ACC112 (cell line): ENCODE results near the gene MYO7B.

ENCODE experiments used
- H2AFZ ChIP-seq: fragments of 200-600 bp; sonication (generic); one replicate; pipeline ENCODE4 v1.6.0; 2017; ENCODE audit warnings: antibody characterized with exemption, low read length; ENCODE audit not compliant: unreplicated experiment
- H3K27ac ChIP-seq: fragments of 200-600 bp; sonication (generic); 2 replicates; pipeline ENCODE4 v1.5.1; 2014; ENCODE audit warnings: low read depth, mild to moderate bottlenecking, antibody characterized with exemption, low read length, moderate library complexity
- H3K27me3 ChIP-seq: fragments of 200-600 bp; sonication (generic); 2 replicates; pipeline ENCODE4 v1.6.1; 2014; ENCODE audit warnings: mild to moderate bottlenecking, antibody characterized with exemption, low read length, moderate library complexity, mixed read lengths; ENCODE audit not compliant: insufficient read depth
- H3K36me3 ChIP-seq: fragments of 200-600 bp; sonication (generic); 2 replicates; pipeline ENCODE4 v1.6.1; 2016; ENCODE audit warnings: mild to moderate bottlenecking, antibody characterized with exemption, low read length, moderate library complexity, mixed read lengths; ENCODE audit not compliant: insufficient read depth
- H3K4me1 ChIP-seq: fragments of 200-600 bp; sonication (generic); one replicate; pipeline ENCODE4 v1.6.1; 2016; ENCODE audit warnings: low read length, mixed read lengths; ENCODE audit not compliant: insufficient read depth, unreplicated experiment, control insufficient read depth
- H3K4me3 ChIP-seq: fragments of 200-600 bp; sonication (generic); 2 replicates; pipeline ENCODE4 v1.5.1; 2014; ENCODE audit warnings: mild to moderate bottlenecking, low read depth, low read length
- H3K79me2 ChIP-seq: fragments of 200-600 bp; sonication (generic); one replicate; pipeline ENCODE4 v1.6.0; 2016; ENCODE audit warnings: low read length; ENCODE audit not compliant: control insufficient read depth, unreplicated experiment, insufficient read depth

The MYO7B gene

DNA sequence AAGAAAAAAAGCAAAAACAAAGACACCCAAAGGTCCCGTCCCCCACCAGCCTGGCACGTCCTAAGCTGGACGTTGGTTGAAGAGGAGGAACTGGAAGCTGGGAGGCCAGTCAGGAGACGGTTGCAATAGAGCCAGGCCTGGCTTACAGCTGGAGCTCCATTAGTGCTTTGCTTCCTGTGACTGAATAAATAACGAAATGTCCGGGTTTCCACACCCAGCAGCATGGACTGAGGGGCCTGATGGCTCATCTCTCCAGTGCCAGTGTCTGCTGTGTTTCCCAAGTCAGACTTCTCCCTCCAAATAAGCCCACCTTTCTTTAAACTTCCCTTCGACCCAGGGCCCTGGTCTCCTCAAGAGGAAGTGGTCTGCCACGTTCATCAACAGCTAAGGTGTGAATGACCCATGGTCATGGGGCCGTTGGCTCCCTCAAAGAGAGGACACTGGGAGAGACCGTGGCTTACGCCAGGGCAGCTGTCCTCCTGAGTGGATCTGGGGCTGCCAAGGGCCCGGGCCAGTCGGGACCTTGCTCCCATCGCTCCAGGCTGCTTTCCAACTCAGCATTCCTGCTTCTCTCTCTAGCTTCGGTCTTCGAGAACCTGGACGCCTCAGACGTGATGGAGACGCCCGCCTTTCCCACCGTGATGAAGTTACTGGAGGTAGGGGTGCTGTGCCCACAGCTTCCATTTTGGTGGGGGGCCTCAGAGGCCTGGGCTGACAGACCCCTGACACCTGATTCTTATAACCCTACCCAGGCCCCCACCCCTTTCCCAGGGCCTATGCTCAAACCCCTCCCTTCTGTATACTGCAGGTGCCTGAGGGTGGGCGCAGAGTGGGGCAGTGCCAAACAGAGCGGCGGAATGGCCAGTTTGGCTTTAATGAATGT, 44.9 kb downstream of the MYO7B start:
- Histone ChIP-seq H3K27me3 (no peaks in the 10 kb centered on the region), H3K27ac (no peak overlapping the region), H3K4me1 (peaks cover 15% of the 10 kb centered on the region)

DNA sequence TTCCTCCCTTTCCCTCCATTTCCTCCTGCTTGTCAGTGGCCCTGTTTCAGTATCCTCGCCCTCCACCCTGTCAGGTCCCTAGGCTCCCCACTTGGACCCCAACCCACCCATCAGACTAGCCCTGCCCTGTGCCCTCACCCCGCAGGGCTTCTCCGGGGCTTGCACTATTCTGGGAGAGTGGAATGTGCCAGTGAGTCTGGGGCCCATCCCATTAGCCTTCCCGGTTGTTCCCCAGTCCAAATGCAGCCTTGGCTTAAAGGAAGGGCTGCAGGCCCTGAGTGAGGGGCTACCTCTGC, 45.5 kb downstream of the MYO7B start:
- H3K27me3 ChIP-seq = no peaks in the 10 kb centered on the region

More for the DNA sequence above, 44.9 kb downstream of the MYO7B start:
- Histone ChIP-seq H3K4me3 (no peak overlapping the region), H3K79me2 (no peaks in the 10 kb centered on the region), H3K36me3 (no peaks in the 10 kb centered on the region), H2AFZ (no peak overlapping the region)

DNA sequence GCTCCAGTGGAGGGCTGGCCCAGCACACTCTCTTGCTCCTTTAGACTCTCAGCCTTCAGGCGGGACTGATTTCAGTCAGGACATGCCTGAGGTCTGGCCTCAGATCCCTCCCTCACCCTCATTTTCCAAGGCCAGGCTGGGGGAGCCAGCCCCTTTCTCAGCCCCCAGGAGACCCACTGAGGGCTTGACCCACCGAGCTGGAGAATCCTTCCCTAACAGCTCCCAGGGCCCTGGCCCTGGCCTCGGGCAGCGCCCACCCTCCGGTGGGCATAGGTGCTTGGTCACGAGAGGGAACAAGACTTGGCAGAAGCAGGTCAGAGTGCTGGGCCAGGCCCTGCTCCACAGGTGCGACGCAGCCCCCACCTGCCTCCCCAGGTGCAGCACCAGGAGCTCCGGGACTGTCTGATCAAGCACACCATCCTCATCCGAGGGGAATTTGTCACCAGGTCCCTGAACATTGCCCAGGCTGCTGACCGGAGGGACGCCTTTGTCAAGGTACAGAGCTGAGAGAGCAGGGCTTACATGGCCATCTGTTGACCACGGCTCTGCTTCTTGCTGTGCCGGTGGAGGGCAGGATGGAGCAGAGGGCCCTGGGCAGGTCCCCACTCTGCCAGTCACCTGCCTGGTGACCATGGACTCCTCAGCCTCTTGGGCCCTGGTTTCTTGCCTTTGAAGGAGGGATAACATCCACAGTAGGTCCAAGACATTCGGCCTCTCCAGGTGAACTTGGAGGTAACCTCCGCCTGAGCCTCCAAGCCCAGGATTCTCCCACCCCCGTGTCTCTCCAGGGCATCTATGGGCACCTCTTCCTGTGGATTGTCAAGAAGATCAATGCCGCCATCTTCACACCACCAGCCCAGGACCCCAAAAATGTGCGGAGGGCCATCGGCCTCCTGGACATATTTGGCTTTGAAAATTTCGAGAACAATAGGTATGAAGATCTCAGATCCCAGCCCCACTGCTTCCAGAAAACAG, 46.3 kb downstream of the MYO7B start:
- no peaks in the 10 kb centered on the region for H3K79me2 ChIP-seq
- H3K36me3 ChIP-seq = no peaks in the 10 kb centered on the region
- peaks cover 4% of the 10 kb centered on the region for H3K4me1 ChIP-seq
- H3K27me3 ChIP-seq = no peaks in the 10 kb centered on the region
- no peak overlapping the region for H3K4me3 ChIP-seq
- no peak overlapping the region for H3K27ac ChIP-seq
- H2AFZ ChIP-seq = no peak overlapping the region

More for the DNA sequence above, 45.5 kb downstream of the MYO7B start:
- Histone ChIP-seq H3K79me2 (no peaks in the 10 kb centered on the region), H2AFZ (no peak overlapping the region), H3K4me1 (peaks cover 11% of the 10 kb centered on the region), H3K4me3 (no peak overlapping the region), H3K36me3 (no peaks in the 10 kb centered on the region), H3K27ac (no peak overlapping the region)

DNA sequence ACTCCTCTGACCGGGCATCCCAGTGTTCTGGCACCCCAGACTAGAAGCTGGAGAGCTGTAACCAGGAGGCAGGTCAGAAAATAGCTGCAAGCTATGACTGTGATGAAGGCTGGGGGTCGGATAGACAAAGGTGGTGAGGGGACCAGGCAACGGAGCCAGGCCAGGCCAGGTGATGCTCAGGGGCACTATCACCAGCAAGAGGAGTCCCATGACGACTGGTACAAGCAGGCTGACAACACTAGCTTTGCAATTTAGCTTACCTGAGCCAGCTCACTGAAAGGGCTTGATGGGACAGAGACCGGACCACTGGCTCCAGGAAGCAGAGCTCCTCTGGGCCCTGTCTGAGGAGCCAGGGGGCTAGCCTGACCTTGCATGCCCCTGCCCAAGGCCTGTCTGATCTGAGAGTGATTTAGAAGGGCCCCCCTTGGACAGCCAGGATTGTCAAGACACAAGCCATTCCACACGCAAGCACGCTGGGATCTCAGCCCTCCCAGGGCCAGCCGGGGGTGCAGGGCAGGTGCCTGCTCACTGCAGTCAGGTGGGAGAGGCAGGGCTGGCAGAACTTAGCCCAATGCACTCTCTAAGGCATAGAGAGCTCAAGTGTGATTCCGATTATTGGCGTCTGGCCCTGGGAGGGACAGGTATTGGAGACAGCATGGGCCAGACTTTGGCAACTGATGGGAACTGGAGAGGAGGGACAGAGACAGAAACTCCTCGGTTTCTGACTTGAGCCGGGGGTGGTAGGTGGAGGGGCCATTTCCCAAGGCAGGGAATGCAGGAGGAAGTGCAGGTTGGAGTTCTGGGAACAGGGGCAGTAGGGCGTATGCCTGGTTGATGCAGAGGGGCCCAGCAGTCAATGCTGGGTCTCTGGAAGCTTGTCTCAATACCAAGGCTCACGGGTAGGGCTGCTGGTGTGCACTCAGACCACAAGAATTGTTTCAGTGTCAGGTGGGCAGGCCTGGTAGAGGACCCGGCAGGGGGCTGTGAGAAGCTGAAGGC, 47.7 kb downstream of the MYO7B start:
- H3K4me1 ChIP-seq = no peaks in the 10 kb centered on the region
- no peak overlapping the region for H3K4me3 ChIP-seq
- H3K27ac ChIP-seq = no peak overlapping the region
- no peaks in the 10 kb centered on the region for H3K79me2 ChIP-seq
- no peaks in the 10 kb centered on the region for H3K27me3 ChIP-seq
- no peaks in the 10 kb centered on the region for H3K36me3 ChIP-seq
- no peak overlapping the region for H2AFZ ChIP-seq

DNA sequence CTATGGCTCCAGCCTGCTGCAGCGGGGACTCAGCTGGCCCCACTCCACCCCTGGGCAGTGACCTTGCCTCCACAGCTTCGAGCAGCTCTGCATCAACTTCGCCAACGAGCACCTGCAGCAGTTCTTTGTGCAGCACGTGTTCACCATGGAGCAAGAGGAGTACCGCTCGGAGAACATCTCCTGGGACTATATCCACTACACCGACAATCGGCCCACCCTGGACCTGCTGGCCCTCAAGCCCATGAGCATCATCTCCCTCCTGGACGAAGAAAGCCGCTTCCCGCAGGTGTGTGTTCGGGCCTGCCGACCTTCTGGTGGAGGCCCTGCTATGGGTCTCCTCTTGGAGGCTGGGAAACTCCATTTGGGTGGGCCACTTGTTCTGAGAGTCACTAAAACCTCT, 48.6 kb downstream of the MYO7B start:
- Histone ChIP-seq H3K4me1 (no peaks in the 10 kb centered on the region), H3K27ac (no peak overlapping the region), H3K27me3 (no peaks in the 10 kb centered on the region), H3K79me2 (no peaks in the 10 kb centered on the region), H3K36me3 (no peaks in the 10 kb centered on the region), H2AFZ (no peak overlapping the region), H3K4me3 (no peak overlapping the region)

DNA sequence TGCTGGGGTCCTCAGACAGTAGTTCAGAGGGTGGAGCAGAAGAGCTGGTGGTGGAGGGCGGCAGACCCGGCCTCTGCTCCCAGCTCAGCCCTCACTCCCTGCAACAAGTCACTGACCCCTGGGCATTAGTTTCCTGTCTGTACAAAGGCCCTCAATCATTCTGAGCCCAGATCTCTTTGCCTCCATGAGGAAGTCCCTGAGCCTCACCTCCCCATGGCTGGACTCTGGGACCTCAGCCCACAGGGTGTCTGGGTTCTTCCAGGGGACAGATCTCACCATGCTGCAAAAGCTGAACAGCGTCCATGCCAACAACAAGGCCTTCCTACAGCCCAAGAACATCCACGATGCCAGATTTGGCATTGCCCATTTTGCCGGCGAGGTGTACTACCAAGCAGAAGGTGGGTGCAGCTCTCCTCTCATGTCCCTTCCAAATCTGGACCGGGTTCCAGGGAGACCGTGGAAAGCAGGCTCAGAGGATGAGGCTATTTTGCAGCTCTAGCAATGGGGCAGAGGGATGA, 49.1 kb downstream of the MYO7B start:
- Histone ChIP-seq H3K27me3 (no peaks in the 10 kb centered on the region), H3K27ac (no peak overlapping the region), H3K79me2 (no peaks in the 10 kb centered on the region), H3K4me1 (no peaks in the 10 kb centered on the region), H3K4me3 (no peak overlapping the region), H3K36me3 (no peaks in the 10 kb centered on the region), H2AFZ (no peak overlapping the region)

DNA sequence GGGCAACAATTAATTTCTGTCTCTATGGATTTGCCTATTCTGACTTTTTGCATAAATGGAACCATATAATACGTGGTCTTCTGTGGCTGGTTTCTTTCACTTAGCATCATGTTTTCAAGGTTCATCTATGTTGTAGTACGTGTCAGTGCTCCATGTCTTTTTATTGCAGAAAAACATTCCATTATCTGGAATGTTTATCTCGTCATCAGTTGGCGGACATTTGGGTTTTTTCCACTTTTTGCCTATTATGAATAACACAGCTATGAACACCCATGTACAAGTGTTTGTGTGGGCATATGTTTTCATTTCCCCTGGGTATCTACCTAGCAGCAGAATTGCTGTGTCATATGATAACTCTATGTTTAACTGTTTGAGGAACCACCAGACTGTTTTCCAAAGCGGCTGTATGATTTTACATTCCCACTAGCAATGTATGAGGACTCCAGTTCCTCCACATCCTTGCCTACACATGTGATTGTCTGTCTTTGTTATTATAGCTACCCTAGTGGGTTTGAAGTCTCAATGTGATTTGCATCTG, 49.9 kb downstream of the MYO7B start:
- H3K27me3 ChIP-seq = no peaks in the 10 kb centered on the region
- H3K4me1 ChIP-seq = no peaks in the 10 kb centered on the region
- H3K79me2 ChIP-seq = no peaks in the 10 kb centered on the region
- H3K4me3 ChIP-seq = no peak overlapping the region
- H3K27ac ChIP-seq = no peak overlapping the region
- H2AFZ ChIP-seq = no peak overlapping the region
- no peaks in the 10 kb centered on the region for H3K36me3 ChIP-seq

DNA sequence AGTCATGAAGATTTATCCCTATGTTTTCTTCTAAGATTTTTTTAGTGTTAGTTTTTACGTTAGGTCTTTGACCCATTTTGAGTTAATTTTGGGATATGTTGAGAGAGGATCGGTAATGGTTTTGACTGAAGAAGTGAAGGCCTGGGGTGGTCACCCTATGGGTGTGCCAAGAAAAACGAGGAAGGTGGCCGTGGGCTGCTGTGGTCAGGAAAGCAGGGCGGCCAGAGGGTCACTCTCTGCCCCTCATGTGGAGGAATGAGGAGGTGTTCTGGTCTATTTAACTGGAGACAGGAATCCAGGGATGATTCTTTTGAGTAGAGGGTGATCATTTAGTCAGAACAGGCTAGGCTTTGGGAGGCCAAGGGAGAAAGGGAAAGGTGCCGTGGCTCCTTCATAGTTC, 50.7 kb downstream of the MYO7B start:
- no peaks in the 10 kb centered on the region for H3K79me2 ChIP-seq
- no peak overlapping the region for H2AFZ ChIP-seq
- no peaks in the 10 kb centered on the region for H3K36me3 ChIP-seq
- H3K4me3 ChIP-seq = no peak overlapping the region
- H3K4me1 ChIP-seq = no peaks in the 10 kb centered on the region
- no peak overlapping the region for H3K27ac ChIP-seq
- H3K27me3 ChIP-seq = no peaks in the 10 kb centered on the region

DNA sequence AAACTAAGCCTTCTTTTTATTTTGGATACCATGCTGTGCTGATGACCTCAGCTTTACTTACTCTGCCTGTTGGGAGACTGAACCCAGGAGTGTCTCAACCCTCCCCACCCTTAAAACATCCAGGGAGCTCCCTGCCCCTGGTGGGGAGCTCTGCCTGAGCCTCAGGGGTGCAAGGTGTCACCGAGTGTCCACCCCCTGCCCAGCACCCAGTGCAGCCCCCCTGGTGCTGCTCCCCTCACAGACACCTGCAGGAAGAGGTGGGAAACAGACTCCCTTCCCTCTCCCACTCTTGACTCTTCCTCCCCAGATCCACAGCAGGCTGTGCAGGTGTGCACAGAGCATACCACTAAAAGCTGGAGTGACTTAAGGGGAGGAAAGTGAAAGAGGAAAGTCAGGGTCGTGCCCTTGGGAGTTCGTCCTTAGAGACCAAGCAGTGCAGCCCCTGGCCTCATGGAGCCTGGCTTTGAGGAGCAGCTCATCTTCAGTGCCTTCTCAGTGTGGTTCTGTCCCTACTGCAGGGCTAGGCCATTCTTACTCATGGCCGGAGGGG, 51.3 kb downstream of the MYO7B start:
- Histone ChIP-seq H3K27me3 (no peaks in the 10 kb centered on the region), H3K27ac (no peak overlapping the region), H2AFZ (no peak overlapping the region), H3K4me3 (no peak overlapping the region), H3K4me1 (no peaks in the 10 kb centered on the region), H3K36me3 (no peaks in the 10 kb centered on the region), H3K79me2 (no peaks in the 10 kb centered on the region)
